ENCODE data around the gene WWC2. TPM values are rescaled to one million over a fixed set of nuclear protein-coding genes. Genes with fewer than 3 reads are reported as not detected.

The WWC2 gene
- polyA plus RNA-seq, 6 donors from 2014 or later, result 0.07 to 0.88 (median 0.22) TPM; not detected in 1

DNA sequence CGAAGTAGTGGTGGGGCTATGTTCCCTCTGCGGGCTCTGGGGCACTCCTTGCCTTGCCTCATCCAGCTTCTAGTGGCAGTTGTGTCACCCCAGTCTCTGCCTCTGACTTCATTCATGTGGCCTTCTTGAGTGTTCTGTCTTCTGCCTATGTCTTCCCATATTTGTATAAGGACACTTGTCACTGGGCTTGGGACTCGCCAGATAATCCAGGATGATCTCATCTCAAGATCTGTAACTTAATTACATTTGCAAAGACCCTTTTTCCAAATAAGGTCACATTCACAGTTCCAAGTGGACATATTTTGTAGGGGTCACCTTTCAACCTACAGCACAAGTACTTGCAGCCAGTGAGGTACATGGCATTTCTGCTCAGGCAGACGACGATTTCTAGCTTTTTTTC lies 253.5 kb downstream of the WWC2 start:
- H3K27me3 Mint-ChIP-seq, result peaks cover 13 to 32% (median 25%) of the 10 kb centered on the region in 3 donors
- H3K27ac Mint-ChIP-seq, result no peak overlapping the region
- no peak overlapping the region for H3K4me3 Mint-ChIP-seq
- DNase-seq, result no peak
- no peaks in the 10 kb centered on the region for H3K36me3 Mint-ChIP-seq
- ATAC-seq (ENCODE audit: low read depth in 2 of 2), result no peak
- H3K4me1 Mint-ChIP-seq, result peaks cover 0 to 4% (median 0%) of the 10 kb centered on the region in 3 donors
- H3K9me3 Mint-ChIP-seq, result peaks cover 0 to 4% (median 0%) of the 10 kb centered on the region in 7 donors

DNA sequence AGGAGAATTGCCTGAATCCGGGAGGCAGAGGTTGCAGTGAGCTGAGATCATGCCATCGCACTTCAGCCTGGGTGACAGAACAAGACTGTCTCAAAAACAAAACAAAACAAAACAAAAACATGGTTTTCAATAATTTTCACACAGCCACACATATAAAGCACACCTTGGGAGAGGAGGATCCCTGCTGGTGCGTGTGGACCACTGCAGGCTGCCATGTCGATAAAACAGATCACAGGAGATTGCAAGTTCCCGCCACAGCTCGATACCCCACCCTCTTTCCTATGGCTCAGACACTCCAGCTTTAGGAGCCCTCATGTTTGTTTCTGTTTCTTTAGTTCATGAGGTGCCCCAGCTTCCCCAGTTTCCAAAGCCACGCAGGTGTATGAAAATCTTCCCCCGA lies 254.5 kb downstream of the WWC2 start:
- Mint-ChIP-seq H3K36me3 (no peaks in the 10 kb centered on the region), H3K27me3 (peaks cover 13 to 30% (median 27%) of the 10 kb centered on the region in 3 donors), H3K9me3 (peaks cover 0 to 4% (median 0%) of the 10 kb centered on the region in 7 donors), H3K27ac (peak overlapping the region in 1 of 6 donors; percentile 49), H3K4me1 (peaks cover 0 to 4% (median 0%) of the 10 kb centered on the region in 3 donors), H3K4me3 (no peak overlapping the region)
- no peak for ATAC-seq (ENCODE audit: low read depth in 2 of 2)
- no peak for DNase-seq

DNA sequence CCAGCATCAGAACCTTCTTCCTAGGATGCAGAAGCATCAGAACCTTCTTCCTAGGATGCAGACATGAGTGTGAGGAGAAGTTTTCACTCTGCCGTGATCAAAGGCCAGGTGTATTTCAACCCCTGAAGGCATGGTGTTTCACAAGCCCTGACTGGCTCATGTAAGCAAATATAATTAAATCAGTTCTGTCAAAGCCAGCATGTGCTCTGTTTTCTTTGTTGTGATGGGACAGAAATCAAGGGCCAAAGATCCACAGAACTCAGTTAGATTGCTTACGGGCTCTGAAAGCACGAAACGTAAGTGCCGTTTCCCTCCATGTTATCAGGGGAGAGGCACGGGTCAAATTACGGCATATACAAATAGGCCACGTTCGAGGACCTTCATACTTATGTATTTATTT lies 255.2 kb downstream of the WWC2 start:
- no peak overlapping the region for H3K4me3 Mint-ChIP-seq
- H3K27ac Mint-ChIP-seq, result no peak overlapping the region
- peaks cover 0 to 4% (median 0%) of the 10 kb centered on the region in 7 donors for H3K9me3 Mint-ChIP-seq
- no peak for DNase-seq
- ATAC-seq (ENCODE audit: low read depth in 2 of 2), result no peak
- peaks cover 0 to 4% (median 0%) of the 10 kb centered on the region in 3 donors for H3K4me1 Mint-ChIP-seq
- H3K27me3 Mint-ChIP-seq, result peaks cover 8 to 28% (median 27%) of the 10 kb centered on the region in 3 donors
- no peaks in the 10 kb centered on the region for H3K36me3 Mint-ChIP-seq

DNA sequence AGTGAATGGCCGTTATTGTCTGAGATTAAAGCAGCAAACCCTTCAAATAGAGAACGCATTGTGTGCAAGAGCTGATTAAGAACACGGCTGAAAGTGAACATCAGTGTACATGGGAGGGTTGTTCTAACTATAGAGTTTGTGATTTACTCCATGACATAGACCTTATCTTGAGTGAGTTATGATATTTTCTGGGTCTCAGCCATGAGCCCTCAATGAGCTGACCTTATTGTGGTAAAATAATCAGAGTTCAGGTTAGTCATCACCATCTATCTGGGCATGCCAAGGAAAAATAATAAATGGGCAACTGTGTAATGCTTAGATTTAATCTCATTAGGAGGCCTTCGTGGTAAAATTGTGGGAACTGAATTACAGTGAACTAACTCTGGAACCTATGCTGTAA lies 256.3 kb downstream of the WWC2 start:
- no peaks in the 10 kb centered on the region for H3K36me3 Mint-ChIP-seq
- DNase-seq (no peak), ATAC-seq (ENCODE audit: low read depth in 2 of 2) (no peak)
- H3K27ac Mint-ChIP-seq, result no peak overlapping the region
- H3K4me1 Mint-ChIP-seq, result peaks cover 0 to under 1% (median 0%) of the 10 kb centered on the region in 3 donors
- H3K9me3 Mint-ChIP-seq, result peaks cover 0 to 2% (median 0%) of the 10 kb centered on the region in 7 donors
- H3K27me3 Mint-ChIP-seq, result peaks cover 6 to 24% (median 22%) of the 10 kb centered on the region in 3 donors
- no peak overlapping the region for H3K4me3 Mint-ChIP-seq

DNA sequence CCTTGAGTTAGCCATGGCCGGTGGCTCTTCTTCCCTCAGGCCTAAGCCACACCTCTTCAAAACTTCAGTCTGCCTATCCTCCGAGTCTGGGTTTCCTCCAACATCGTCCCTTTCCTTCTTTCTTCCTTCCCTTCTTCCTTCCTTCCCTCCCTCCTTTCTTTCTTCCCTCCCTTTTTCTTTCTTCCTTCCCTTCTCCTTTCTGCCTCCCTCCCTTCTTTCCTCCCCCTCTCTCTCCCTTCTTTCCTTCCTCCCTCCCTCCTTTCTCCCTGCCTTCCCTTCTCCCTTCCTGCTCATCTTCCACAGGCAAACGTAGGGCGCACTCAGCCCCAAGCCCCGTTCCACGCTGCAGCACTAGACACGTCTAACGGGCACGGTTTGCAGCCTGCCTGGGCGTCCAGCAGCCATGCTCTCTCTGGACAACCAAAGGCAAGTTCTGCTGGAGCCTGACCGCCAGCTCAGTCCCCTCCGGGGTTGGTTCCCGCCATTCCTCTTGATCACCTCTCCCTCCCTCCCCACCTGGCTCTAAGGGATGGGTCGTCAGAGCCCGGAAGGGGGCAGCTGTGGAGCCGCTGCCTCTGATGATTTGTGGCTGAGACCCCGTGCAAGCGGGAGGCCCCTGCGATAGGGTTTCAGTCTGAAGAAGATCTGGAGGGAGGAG lies 257.2 kb downstream of the WWC2 start:
- Mint-ChIP-seq H3K4me3 (peak overlapping the region in 1 of 8 donors; percentile 22), H3K4me1 (no peaks in the 10 kb centered on the region), H3K36me3 (no peaks in the 10 kb centered on the region), H3K9me3 (no peaks in the 10 kb centered on the region), H3K27ac (no peak overlapping the region), H3K27me3 (peaks cover 4 to 17% (median 13%) of the 10 kb centered on the region in 3 donors)
- ATAC-seq (ENCODE audit: low read depth in 2 of 2) (no peak), DNase-seq (no peak)

DNA sequence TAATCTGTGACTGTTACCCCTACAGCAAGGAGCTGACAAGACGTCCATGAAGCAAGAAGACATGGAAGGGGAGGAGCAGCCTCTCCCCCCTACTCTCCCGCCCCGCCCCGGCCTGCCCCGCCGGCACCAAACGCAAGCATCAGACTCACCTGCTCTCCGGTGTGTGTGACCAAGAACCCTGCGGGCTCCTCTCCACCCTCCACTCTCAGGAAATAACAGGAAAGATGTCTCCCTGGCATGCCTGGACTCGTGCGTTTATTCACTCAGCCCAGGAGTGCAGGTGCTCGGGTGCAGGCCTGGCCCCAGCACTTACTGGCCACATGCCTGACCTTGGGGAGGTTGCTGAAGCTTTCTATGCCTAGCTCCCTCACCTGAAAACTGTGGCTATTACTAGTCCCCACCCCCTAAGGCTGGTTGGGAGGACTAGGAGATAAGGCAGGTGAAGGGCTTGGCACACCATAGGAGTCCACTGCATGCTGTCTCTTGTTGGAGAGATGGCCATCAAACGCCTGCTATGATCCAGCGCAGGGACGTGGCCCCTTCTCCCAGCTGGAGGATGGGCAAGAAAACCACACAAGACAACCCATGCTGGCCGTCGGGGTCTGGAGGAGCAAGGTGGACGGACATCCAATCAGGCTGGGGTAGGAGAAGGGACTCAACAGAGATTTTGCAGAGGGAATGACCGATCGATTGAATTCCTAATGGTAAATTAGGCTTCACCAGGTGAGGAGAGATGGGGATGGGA lies 258.0 kb downstream of the WWC2 start:
- Mint-ChIP-seq H3K36me3 (no peaks in the 10 kb centered on the region), H3K9me3 (no peaks in the 10 kb centered on the region), H3K4me1 (no peaks in the 10 kb centered on the region), H3K4me3 (no peak overlapping the region), H3K27ac (no peak overlapping the region), H3K27me3 (peaks cover 4 to 13% (median 12%) of the 10 kb centered on the region in 3 donors)
- ATAC-seq (ENCODE audit: low read depth in 2 of 2), result no peak
- DNase-seq, result no peak

DNA sequence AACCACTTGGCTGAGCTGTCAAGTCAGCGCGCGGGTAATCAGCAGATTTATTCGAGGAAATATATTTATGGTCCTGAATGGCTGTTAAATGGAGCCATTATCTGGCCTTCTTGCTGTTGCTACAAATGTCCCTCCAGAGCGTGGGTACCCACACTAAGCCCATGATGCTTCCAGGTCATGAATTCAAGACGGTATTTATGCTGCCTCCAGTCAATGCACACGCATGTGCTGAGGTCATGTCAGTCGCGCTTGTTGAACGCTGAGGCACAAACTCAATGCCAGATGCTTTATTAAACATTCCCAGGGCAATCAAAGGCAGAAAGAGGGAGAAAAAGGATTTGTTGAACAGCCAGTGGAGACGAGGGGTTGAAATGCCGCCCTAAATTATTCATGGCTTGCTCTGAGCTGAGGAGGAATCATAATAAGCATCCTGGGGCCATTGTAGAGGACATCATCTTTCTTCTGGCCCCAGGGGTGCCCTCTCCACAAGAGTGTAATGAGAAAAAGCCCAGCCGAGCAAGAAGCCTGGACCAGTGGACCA lies 259.2 kb downstream of the WWC2 start:
- Mint-ChIP-seq H3K4me3 (no peak overlapping the region), H3K9me3 (no peaks in the 10 kb centered on the region), H3K27ac (no peak overlapping the region)

DNA sequence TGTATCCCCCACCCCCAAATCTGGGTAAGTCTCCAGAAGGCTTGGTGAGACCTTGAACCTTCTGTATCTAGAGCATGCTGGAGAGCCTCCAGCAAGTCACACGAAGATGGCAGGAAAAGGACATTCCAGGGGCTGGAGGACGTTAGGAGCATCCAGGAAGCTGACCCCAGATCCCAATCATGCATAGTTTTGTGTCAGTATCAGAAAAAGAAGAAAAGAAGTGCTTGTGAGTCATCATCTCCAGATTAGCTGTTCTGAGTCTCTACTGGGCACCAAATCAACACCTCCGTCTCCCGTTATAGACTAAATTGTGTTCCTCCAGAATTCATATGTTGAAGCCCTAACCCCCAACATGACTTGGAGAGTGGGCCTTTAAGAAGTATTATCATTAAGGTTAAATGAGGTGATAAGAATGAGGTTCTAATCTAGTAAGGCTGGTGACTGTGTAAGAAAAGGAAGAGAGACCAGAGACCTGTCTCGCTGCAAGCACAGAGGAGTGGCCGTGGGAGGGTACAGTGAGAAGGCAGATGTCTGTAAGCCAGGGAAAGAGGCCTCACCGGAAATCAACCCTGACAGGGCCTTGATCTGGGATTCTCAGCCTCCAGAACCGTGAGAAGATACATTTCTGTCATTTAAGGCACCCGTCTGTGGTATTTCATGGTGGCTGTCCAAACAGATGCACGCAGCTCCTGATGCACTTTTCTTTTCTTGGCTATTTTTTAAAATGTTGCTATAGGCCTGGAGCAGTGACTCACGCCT lies 261.3 kb downstream of the WWC2 start:
- Mint-ChIP-seq H3K27me3 (peaks cover 0 to 17% (median 13%) of the 10 kb centered on the region in 3 donors), H3K4me3 (no peak overlapping the region), H3K27ac (no peak overlapping the region), H3K36me3 (no peaks in the 10 kb centered on the region), H3K4me1 (no peaks in the 10 kb centered on the region), H3K9me3 (no peaks in the 10 kb centered on the region)
- ATAC-seq (ENCODE audit: low read depth in 2 of 2), result no peak
- no peak for DNase-seq

More for the DNA sequence above, 259.2 kb downstream of the WWC2 start:
- DNase-seq (no peak), ATAC-seq (ENCODE audit: low read depth in 2 of 2) (no peak)
- H3K4me1 Mint-ChIP-seq, result no peaks in the 10 kb centered on the region
- no peaks in the 10 kb centered on the region for H3K36me3 Mint-ChIP-seq
- H3K27me3 Mint-ChIP-seq, result peaks cover 0 to 13% (median 12%) of the 10 kb centered on the region in 3 donors

DNA sequence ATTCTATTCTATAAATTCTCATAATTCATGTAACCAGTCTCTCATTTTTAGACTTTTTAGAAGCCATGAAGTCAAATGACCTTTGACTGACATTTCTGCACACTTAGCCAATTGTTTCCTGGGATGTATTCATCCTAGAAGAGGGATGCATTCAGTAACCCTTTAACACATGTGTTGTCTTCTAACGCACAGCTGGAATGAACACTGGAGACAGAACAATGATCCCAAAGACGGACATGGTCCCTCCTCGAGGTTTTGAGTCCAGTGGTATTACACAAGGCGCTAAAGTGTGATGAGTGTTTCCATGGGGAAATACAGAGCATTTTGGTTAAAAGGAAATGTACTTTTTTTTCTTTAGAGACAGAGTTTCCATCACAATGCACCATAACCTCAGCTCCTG lies 263.0 kb downstream of the WWC2 start:
- Mint-ChIP-seq H3K27ac (no peak overlapping the region), H3K27me3 (peaks cover 0 to 10% (median 7%) of the 10 kb centered on the region in 3 donors), H3K4me1 (no peaks in the 10 kb centered on the region)

DNA sequence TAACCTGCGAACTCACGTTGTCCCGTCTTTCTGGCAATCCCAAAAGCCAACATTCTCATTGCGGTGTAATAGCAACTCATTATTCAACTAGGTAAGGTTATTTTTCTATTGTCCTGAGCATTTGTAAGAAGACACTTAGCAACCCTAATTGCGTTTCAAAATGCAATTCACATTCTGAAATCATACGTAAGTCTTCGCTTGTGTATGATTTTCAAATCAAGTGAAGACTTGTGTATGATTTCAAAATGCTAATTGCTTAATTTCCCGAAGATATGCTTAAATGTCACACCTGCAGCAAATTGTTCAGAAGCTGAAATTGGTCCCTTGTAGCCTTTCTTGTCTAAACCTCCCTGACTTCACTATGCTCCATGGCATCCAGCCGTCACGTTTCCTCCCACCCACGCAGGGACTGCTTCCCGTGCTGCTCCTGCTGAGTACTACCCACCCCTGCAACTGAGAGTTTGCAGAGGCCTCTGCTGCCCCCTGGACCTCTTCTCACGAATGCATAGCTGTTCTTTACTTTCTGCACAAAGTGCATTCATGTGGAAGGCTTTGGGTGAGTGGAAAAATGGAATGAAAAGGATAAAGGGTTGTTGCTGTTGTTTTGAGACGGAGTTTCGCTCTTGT lies 264.0 kb downstream of the WWC2 start:
- H3K36me3 Mint-ChIP-seq, result no peaks in the 10 kb centered on the region
- DNase-seq, result no peak
- H3K9me3 Mint-ChIP-seq, result no peaks in the 10 kb centered on the region
- no peaks in the 10 kb centered on the region for H3K4me1 Mint-ChIP-seq
- H3K4me3 Mint-ChIP-seq, result no peak overlapping the region
- H3K27ac Mint-ChIP-seq, result no peak overlapping the region
- H3K27me3 Mint-ChIP-seq, result peaks cover 0 to 5% (median 0%) of the 10 kb centered on the region in 3 donors
- ATAC-seq (ENCODE audit: low read depth in 2 of 2), result no peak

More for the DNA sequence above, 263.0 kb downstream of the WWC2 start:
- H3K36me3 Mint-ChIP-seq, result no peaks in the 10 kb centered on the region
- no peaks in the 10 kb centered on the region for H3K9me3 Mint-ChIP-seq
- ATAC-seq (ENCODE audit: low read depth in 2 of 2) (no peak), DNase-seq (no peak)
- no peak overlapping the region for H3K4me3 Mint-ChIP-seq

DNA sequence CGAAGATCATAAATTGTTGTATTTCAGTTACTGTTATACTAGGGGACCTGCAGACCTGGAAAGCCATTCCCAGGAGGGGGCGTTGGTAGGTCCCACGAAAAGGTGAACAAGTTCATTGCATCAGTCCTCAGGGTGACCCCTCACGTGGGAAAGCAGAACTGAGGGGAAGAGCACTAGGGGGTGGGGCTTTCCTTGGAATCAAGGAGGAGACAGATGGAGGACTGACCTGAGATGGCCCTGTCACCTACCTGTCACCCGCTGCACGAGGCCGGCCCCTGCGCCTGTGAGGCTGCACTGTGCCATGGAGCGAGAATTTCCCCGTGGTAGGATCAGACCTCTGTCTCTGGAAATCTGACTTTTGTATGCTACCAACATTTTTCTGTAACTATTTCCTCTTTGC lies 265.0 kb downstream of the WWC2 start:
- no peaks in the 10 kb centered on the region for H3K36me3 Mint-ChIP-seq
- no peak overlapping the region for H3K27ac Mint-ChIP-seq
- H3K9me3 Mint-ChIP-seq, result peaks cover 0 to 4% (median 0%) of the 10 kb centered on the region in 7 donors
- no peak for DNase-seq
- peaks cover 0 to 5% (median 0%) of the 10 kb centered on the region in 3 donors for H3K27me3 Mint-ChIP-seq
- ATAC-seq (ENCODE audit: low read depth in 2 of 2), result no peak
- H3K4me3 Mint-ChIP-seq, result peak overlapping the region in 1 of 8 donors; percentile 69
- no peaks in the 10 kb centered on the region for H3K4me1 Mint-ChIP-seq

DNA sequence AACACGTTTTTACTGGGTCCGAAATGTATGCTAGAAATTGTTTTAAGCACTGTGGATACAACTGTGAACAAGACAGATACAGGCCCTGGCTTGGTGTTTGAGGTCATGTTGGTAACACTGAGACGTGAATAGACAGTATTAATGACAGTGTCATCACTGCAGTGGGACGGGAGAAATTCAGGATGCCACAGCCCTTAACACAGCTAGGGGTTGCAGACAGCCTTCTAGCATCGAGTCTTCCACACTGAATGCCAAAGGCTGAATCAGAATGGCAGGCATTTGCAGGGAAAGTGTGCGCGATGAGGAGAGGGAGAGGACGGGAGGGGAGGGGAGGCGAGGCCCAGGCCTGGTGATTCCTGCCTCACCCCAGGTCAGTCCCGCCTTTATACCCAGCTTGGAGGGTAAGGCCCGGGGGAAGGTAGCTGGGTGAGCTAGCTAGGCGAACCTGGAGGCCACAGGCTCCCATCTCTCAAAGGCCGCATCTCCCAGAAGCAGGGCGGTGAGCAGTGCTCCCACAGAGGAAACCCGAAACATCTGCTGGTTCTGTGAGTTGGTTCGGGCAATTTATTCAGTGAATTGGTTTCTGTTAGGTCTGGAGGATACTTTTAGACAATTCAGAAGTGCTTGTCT lies 267.3 kb downstream of the WWC2 start:
- no peak overlapping the region for H3K4me3 Mint-ChIP-seq
- H3K36me3 Mint-ChIP-seq, result no peaks in the 10 kb centered on the region
- H3K27ac Mint-ChIP-seq, result no peak overlapping the region
- no peak for ATAC-seq (ENCODE audit: low read depth in 2 of 2)
- peaks cover 0 to 4% (median 0%) of the 10 kb centered on the region in 7 donors for H3K9me3 Mint-ChIP-seq
- peaks cover 0 to 15% (median 0%) of the 10 kb centered on the region in 3 donors for H3K27me3 Mint-ChIP-seq
- H3K4me1 Mint-ChIP-seq, result no peaks in the 10 kb centered on the region
- no peak for DNase-seq

Measured in naive B cell (primary cell).